B cell (primary cell): ENCODE data around the gene SELENOF.

Experiments used
- EZH2 ChIP-seq: IDR thresholded peaks from 2 replicates; pipeline ENCODE4 v1.6.1; 2012; ENCODE audit warnings: borderline replicate concordance, low read depth, mild to moderate bottlenecking, moderate library complexity, low read length; ENCODE audit not compliant: insufficient read depth, poor library complexity, severe bottlenecking
- TF ChIP-seq, protein P1 (sequence below): fragments of 200-600 bp; IDR thresholded peaks from one replicate; pipeline ENCODE4 v1.8.0; 2022; ENCODE audit warnings: antibody characterized with exemption, mild to moderate bottlenecking

DNA sequence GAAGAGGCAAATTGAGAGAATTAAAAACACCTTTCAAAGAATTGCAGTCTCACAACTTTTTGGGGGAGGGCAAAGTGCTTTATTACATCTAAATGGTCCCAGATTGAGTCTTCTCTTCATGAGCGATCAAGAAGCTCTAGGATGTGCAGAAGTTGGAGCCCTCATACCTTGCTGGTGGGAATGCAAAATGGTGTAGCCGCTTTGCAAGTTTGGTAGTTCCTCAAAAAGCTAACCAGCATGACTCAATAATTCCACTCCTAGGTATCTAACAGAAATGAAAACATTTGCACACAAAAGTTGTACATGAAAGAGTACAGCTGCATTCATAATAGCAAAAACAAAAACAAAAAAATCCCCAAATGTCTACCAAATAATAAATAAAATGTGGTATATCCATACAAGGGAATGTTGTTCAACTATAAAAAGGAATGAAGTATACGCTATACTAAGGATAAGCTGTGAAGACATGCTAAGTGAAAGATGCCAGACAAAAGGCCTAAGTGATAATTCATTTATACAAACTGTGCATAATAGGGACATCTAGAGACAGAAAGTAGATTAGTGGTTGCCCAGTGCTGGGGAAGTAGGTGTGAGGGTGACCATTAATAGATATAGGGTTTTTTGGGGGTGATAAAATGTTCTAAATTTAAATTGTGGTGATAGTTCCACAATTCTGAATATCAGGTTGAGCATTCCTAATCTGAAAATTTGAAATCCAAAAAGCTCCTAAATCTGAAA is 55.2 kb downstream of the SELENOF start:
- TF ChIP-seq, protein P1, sequence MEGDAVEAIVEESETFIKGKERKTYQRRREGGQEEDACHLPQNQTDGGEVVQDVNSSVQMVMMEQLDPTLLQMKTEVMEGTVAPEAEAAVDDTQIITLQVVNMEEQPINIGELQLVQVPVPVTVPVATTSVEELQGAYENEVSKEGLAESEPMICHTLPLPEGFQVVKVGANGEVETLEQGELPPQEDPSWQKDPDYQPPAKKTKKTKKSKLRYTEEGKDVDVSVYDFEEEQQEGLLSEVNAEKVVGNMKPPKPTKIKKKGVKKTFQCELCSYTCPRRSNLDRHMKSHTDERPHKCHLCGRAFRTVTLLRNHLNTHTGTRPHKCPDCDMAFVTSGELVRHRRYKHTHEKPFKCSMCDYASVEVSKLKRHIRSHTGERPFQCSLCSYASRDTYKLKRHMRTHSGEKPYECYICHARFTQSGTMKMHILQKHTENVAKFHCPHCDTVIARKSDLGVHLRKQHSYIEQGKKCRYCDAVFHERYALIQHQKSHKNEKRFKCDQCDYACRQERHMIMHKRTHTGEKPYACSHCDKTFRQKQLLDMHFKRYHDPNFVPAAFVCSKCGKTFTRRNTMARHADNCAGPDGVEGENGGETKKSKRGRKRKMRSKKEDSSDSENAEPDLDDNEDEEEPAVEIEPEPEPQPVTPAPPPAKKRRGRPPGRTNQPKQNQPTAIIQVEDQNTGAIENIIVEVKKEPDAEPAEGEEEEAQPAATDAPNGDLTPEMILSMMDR = no peak
- TF ChIP-seq EZH2 = no peak
